DND-41 (cell line): ENCODE measurements around the gene MRPL20.

ENCODE experiments used
- CTCF ChIP-seq: IDR thresholded peaks from 2 replicates; pipeline ENCODE4 v1.5.1; 2012; ENCODE audit warnings: borderline replicate concordance, low read length, moderate library complexity, mild to moderate bottlenecking; ENCODE audit not compliant: poor library complexity, severe bottlenecking; ENCODE audit errors: extremely low read depth
- EZH2 ChIP-seq: IDR thresholded peaks from 3 replicates; pipeline ENCODE4 v1.6.1; 2012; ENCODE audit warnings: borderline replicate concordance, low read depth, mild to moderate bottlenecking, moderate library complexity, low read length, inconsistent platforms; ENCODE audit not compliant: severe bottlenecking

DNA sequence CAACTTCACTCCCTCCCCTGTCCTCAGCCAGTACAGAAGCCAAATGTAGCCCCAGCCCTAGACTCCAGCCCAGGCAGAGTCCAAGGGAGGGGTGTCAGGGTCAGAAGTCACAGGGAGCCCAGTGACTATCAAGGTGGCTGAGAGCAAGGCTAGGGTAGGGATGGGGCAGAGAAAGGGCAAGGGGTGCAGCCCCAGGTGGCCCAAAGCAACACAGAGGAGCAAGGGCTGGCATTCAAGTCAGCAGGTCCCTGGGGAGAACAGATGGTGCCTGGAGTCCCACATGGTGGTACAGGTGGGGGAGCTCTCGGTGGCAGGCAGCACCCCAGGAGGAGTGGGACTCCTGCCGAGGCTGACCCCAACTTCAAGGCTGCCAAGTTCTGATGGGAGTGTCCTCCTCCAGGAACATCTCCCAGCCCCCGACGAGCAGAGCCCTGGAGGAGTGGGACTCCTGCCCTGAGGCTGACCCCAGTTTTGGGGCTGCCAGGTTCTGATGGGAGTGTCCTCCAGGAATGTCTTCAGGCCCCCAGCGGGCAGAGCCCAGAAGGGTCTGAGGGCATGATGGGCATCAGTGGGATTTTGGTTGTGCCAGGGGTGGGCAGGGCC is 54.2 kb downstream of the MRPL20 start:
- TF ChIP-seq EZH2, result no peak
- TF ChIP-seq CTCF, result no peak
